HEK293 (cell line): ENCODE results near the gene DCTN2.

Source experiments
- EGR2 ChIP-seq: fragments of 450-650 bp; formaldehyde crosslinking; IDR thresholded peaks from 2 replicates; pipeline ENCODE4 v1.5.1; 2016; ENCODE audit warnings: low read depth, missing biosample characterization, missing genetic modification characterization
- GLI2 ChIP-seq: fragments of 450-650 bp; formaldehyde crosslinking; IDR thresholded peaks from 2 replicates; pipeline ENCODE4; 2017; ENCODE audit warnings: missing biosample characterization, missing genetic modification characterization, low read depth, borderline replicate concordance
- HOXD13 ChIP-seq: sonication (generic); formaldehyde crosslinking; IDR thresholded peaks from 2 replicates; pipeline ENCODE4 v1.8.0; 2022; ENCODE audit warnings: missing genetic modification reagents, borderline replicate concordance
- ZBTB17 ChIP-seq: fragments of 450-650 bp; formaldehyde crosslinking; IDR thresholded peaks from 2 replicates; pipeline ENCODE4 v1.5.1; 2016; ENCODE audit warnings: missing biosample characterization, missing genetic modification characterization
- ZBTB8A ChIP-seq: fragments of 450-650 bp; formaldehyde crosslinking; IDR thresholded peaks from 2 replicates; pipeline ENCODE4 v1.5.1; 2016; ENCODE audit warnings: missing biosample characterization, missing genetic modification characterization
- ZNF114 ChIP-seq: fragments of 450-650 bp; formaldehyde crosslinking; IDR thresholded peaks from 2 replicates; pipeline ENCODE4 v1.5.0; 2017; ENCODE audit warnings: missing biosample characterization, missing genetic modification characterization
- ZNF132 ChIP-seq: fragments of 450-650 bp; formaldehyde crosslinking; IDR thresholded peaks from 2 replicates; pipeline ENCODE4 v1.5.1; 2017; ENCODE audit warnings: missing biosample characterization, missing genetic modification characterization, borderline replicate concordance
- ZNF133 ChIP-seq: fragments of 450-650 bp; formaldehyde crosslinking; IDR thresholded peaks from 2 replicates; pipeline ENCODE4 v1.5.1; 2016; ENCODE audit warnings: missing biosample characterization, missing genetic modification characterization
- ZNF211 ChIP-seq: fragments of 450-650 bp; formaldehyde crosslinking; IDR thresholded peaks from 2 replicates; pipeline ENCODE4 v1.5.1; 2016; ENCODE audit warnings: low read depth, missing biosample characterization, missing genetic modification characterization
- ZNF302 ChIP-seq: fragments of 450-650 bp; formaldehyde crosslinking; IDR thresholded peaks from 2 replicates; pipeline ENCODE4 v1.5.1; 2016; ENCODE audit warnings: missing biosample characterization, missing genetic modification characterization, low read depth
- ZNF391 ChIP-seq: fragments of 450-650 bp; formaldehyde crosslinking; IDR thresholded peaks from 2 replicates; pipeline ENCODE4 v1.5.1; 2016; ENCODE audit warnings: low read depth, missing biosample characterization, missing genetic modification characterization, borderline replicate concordance
- ZNF426 ChIP-seq: fragments of 450-650 bp; formaldehyde crosslinking; IDR thresholded peaks from 2 replicates; pipeline ENCODE4 v1.5.1; 2017; ENCODE audit warnings: missing biosample characterization, missing genetic modification characterization, mild to moderate bottlenecking, inconsistent platforms, moderate library complexity
- ZNF510 ChIP-seq: fragments of 450-650 bp; formaldehyde crosslinking; IDR thresholded peaks from 2 replicates; pipeline ENCODE4 v1.5.1; 2018; ENCODE audit warnings: mild to moderate bottlenecking, missing genetic modification characterization, missing biosample characterization; ENCODE audit not compliant: insufficient replicate concordance
- ZNF521 ChIP-seq: fragments of 450-650 bp; formaldehyde crosslinking; IDR thresholded peaks from 2 replicates; pipeline ENCODE4 v1.5.1; 2017; ENCODE audit warnings: missing biosample characterization, mild to moderate bottlenecking, missing genetic modification characterization
- ZNF555 ChIP-seq: fragments of 450-650 bp; formaldehyde crosslinking; conservative IDR thresholded peaks from 2 replicates; pipeline ENCODE4 v1.5.1; 2017; ENCODE audit warnings: missing biosample characterization, mild to moderate bottlenecking, missing genetic modification characterization, inconsistent platforms
- ZNF585B ChIP-seq: fragments of 450-650 bp; formaldehyde crosslinking; IDR thresholded peaks from 2 replicates; pipeline ENCODE4 v1.5.1; 2016; ENCODE audit warnings: missing biosample characterization, missing genetic modification characterization
- ZNF626 ChIP-seq: fragments of 450-650 bp; sonication (Bioruptor Pico); formaldehyde crosslinking; IDR thresholded peaks from 2 replicates; pipeline ENCODE4 v1.5.1; 2018; ENCODE audit warnings: missing biosample characterization, missing genetic modification characterization, inconsistent platforms
- ZNF654 ChIP-seq: fragments of 450-650 bp; formaldehyde crosslinking; IDR thresholded peaks from 2 replicates; pipeline ENCODE4 v1.5.1; 2016; ENCODE audit warnings: low read depth, missing biosample characterization, missing genetic modification characterization
- ZNF658 ChIP-seq: fragments of 450-650 bp; formaldehyde crosslinking; IDR thresholded peaks from 2 replicates; pipeline ENCODE4; 2016; ENCODE audit warnings: missing biosample characterization, missing genetic modification characterization
- ZNF76 ChIP-seq: fragments of 450-650 bp; formaldehyde crosslinking; IDR thresholded peaks from 2 replicates; pipeline ENCODE4; 2016; ENCODE audit warnings: low read depth, missing biosample characterization, missing genetic modification characterization, borderline replicate concordance
- TF ChIP-seq, protein P1 (sequence below): fragments of 450-650 bp; formaldehyde crosslinking; optimal IDR thresholded peaks from 2 replicates; pipeline ENCODE3; 2016; ENCODE audit warnings: missing biosample characterization, mild to moderate bottlenecking, missing genetic modification characterization
- TF ChIP-seq, protein P2 (sequence below): fragments of 450-650 bp; formaldehyde crosslinking; IDR thresholded peaks from 2 replicates; pipeline ENCODE4 v1.5.1; 2016; ENCODE audit warnings: missing biosample characterization, missing genetic modification characterization
- TF ChIP-seq, protein P3 (sequence below): fragments of 450-650 bp; formaldehyde crosslinking; IDR thresholded peaks from 2 replicates; pipeline ENCODE4 v1.5.1; 2016; ENCODE audit warnings: missing biosample characterization, missing genetic modification characterization
- TF ChIP-seq, protein P4 (sequence below): fragments of 450-650 bp; formaldehyde crosslinking; IDR thresholded peaks from 2 replicates; pipeline ENCODE4 v1.5.1; 2016; ENCODE audit warnings: missing biosample characterization, missing genetic modification characterization
- TF ChIP-seq, protein P5 (sequence below): fragments of 450-650 bp; formaldehyde crosslinking; IDR thresholded peaks from 2 replicates; pipeline ENCODE4 v1.5.1; 2016; ENCODE audit warnings: missing biosample characterization, missing genetic modification characterization
- TF ChIP-seq, protein P6 (sequence below): fragments of 450-650 bp; formaldehyde crosslinking; IDR thresholded peaks from 2 replicates; pipeline ENCODE4; 2016; ENCODE audit warnings: missing biosample characterization, missing genetic modification characterization
- TF ChIP-seq, protein P7 (sequence below): fragments of 450-650 bp; formaldehyde crosslinking; IDR thresholded peaks from 2 replicates; pipeline ENCODE4 v1.5.1; 2017; ENCODE audit warnings: missing biosample characterization, missing genetic modification characterization

The DCTN2 gene

DNA sequence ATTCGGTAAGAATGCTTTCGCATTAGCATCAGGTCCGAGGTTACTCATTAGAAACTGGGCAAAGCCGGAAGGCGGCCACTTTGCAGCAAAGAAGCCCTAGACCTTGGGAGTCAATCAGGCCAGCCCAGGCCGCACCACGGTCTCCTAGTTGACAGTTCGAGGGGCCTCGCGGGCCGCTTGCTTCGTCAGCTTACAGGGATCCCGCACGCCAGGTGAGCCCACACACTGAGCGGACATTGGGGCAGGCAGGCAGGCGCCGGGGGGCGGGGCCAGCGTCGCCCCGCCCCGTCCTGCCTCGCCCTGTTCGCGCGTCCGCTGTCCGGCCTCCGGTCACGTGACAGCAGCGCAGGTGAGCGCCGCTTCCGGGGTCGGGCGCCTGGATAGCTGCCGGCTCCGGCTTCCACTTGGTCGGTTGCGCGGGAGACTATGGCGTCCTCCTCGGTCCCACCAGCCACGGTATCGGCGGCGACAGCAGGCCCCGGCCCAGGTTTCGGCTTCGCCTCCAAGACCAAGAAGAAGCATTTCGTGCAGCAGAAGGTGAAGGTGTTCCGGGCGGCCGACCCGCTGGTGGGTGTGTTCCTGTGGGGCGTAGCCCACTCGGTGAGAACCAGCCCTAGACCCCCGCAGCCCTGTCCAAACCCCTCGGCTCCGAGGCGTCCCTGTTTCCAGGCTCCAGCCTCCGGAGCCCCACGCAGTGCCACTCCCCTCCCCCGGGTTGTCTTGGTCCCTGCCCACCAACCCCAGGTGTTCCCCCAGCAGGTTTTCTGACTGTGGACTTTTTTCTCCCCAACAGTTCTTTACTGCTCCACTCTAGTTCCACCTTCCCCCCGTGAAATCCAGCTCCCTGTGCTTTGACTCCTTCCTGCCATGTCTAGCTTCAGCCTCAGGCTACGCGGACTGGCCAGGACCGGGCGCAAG, 44.1 kb upstream of the DCTN2 start, which contains the start of gene PIP4K2C (continued):
- 0 out of 2 replicates have a peak, but pooled peaks have one; percentile 54 for TF ChIP-seq ZNF391 (tag by site-specific recombination)
- no peak for TF ChIP-seq ZNF555 (tag by site-specific recombination)
- TF ChIP-seq, protein P1, sequence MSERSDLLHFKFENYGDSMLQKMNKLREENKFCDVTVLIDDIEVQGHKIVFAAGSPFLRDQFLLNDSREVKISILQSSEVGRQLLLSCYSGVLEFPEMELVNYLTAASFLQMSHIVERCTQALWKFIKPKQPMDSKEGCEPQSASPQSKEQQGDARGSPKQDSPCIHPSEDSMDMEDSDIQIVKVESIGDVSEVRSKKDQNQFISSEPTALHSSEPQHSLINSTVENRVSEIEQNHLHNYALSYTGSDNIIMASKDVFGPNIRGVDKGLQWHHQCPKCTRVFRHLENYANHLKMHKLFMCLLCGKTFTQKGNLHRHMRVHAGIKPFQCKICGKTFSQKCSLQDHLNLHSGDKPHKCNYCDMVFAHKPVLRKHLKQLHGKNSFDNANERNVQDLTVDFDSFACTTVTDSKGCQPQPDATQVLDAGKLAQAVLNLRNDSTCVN = peak; percentile 67
- no peak for TF ChIP-seq ZNF114 (tag by site-specific recombination)
- TF ChIP-seq, protein P2, sequence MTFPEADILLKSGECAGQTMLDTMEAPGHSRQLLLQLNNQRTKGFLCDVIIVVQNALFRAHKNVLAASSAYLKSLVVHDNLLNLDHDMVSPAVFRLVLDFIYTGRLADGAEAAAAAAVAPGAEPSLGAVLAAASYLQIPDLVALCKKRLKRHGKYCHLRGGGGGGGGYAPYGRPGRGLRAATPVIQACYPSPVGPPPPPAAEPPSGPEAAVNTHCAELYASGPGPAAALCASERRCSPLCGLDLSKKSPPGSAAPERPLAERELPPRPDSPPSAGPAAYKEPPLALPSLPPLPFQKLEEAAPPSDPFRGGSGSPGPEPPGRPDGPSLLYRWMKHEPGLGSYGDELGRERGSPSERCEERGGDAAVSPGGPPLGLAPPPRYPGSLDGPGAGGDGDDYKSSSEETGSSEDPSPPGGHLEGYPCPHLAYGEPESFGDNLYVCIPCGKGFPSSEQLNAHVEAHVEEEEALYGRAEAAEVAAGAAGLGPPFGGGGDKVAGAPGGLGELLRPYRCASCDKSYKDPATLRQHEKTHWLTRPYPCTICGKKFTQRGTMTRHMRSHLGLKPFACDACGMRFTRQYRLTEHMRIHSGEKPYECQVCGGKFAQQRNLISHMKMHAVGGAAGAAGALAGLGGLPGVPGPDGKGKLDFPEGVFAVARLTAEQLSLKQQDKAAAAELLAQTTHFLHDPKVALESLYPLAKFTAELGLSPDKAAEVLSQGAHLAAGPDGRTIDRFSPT (tag by site-specific recombination) = no peak
- TF ChIP-seq ZNF658 (tag by site-specific recombination) = no peak
- no peak for TF ChIP-seq ZNF654 (tag by site-specific recombination)
- TF ChIP-seq ZNF132 (tag by site-specific recombination) = no peak
- TF ChIP-seq HOXD13 (CRISPR knock-in tag) = no peak
- TF ChIP-seq EGR2 (tag by site-specific recombination) = 0 out of 2 replicates have a peak, but pooled peaks have one; percentile 24
- no peak for TF ChIP-seq ZNF211 (tag by site-specific recombination)
- TF ChIP-seq, protein P3, sequence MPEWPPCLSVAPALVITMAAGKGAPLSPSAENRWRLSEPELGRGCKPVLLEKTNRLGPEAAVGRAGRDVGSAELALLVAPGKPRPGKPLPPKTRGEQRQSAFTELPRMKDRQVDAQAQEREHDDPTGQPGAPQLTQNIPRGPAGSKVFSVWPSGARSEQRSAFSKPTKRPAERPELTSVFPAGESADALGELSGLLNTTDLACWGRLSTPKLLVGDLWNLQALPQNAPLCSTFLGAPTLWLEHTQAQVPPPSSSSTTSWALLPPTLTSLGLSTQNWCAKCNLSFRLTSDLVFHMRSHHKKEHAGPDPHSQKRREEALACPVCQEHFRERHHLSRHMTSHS = no peak
- TF ChIP-seq, protein P4, sequence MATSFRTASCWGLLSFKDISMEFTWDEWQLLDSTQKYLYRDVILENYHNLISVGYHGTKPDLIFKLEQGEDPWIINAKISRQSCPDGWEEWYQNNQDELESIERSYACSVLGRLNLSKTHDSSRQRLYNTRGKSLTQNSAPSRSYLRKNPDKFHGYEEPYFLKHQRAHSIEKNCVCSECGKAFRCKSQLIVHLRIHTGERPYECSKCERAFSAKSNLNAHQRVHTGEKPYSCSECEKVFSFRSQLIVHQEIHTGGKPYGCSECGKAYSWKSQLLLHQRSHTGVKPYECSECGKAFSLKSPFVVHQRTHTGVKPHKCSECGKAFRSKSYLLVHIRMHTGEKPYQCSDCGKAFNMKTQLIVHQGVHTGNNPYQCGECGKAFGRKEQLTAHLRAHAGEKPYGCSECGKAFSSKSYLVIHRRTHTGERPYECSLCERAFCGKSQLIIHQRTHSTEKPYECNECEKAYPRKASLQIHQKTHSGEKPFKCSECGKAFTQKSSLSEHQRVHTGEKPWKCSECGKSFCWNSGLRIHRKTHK = no peak
- no peak for TF ChIP-seq ZNF133
- no peak for TF ChIP-seq GLI2
- no peak for TF ChIP-seq ZNF585B (tag by site-specific recombination)
- TF ChIP-seq ZBTB17 = peak; percentile 59; the same call in 1 of the 2 replicates
- no peak for TF ChIP-seq ZNF302 (tag by site-specific recombination)
- TF ChIP-seq, protein P5, sequence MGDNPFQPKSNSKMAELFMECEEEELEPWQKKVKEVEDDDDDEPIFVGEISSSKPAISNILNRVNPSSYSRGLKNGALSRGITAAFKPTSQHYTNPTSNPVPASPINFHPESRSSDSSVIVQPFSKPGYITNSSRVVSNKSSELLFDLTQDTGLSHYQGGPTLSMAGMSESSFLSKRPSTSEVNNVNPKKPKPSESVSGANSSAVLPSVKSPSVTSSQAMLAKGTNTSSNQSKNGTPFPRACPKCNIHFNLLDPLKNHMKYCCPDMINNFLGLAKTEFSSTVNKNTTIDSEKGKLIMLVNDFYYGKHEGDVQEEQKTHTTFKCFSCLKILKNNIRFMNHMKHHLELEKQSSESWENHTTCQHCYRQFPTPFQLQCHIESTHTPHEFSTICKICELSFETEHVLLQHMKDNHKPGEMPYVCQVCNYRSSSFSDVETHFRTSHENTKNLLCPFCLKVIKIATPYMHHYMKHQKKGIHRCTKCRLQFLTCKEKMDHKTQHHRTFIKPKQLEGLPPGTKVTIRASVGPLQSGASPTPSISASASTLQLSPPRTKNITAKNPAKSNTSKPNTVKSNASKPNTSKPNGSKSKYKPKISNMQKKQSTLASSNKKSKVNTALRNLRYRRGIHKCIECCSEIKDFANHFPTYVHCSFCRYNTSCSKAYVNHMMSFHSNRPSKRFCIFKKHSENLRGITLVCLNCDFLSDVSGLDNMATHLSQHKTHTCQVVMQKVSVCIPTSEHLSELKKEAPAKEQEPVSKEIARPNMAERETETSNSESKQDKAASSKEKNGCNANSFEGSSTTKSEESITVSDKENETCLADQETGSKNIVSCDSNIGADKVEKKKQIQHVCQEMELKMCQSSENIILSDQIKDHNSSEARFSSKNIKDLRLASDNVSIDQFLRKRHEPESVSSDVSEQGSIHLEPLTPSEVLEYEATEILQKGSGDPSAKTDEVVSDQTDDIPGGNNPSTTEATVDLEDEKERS (tag by site-specific recombination) = no peak
- TF ChIP-seq ZNF521 = no peak
- TF ChIP-seq ZNF510 (tag by site-specific recombination) = no peak
- no peak for TF ChIP-seq ZNF626 (tag by site-specific recombination)
- TF ChIP-seq, protein P6, sequence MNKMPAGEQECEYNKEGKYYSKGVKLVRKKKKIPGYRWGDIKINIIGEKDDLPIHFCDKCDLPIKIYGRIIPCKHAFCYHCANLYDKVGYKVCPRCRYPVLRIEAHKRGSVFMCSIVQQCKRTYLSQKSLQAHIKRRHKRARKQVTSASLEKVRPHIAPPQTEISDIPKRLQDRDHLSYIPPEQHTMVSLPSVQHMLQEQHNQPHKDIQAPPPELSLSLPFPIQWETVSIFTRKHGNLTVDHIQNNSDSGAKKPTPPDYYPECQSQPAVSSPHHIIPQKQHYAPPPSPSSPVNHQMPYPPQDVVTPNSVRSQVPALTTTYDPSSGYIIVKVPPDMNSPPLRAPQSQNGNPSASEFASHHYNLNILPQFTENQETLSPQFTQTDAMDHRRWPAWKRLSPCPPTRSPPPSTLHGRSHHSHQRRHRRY (tag by site-specific recombination) = no peak
- TF ChIP-seq ZBTB8A (tag by site-specific recombination) = peak; percentile 50
- TF ChIP-seq, protein P7, sequence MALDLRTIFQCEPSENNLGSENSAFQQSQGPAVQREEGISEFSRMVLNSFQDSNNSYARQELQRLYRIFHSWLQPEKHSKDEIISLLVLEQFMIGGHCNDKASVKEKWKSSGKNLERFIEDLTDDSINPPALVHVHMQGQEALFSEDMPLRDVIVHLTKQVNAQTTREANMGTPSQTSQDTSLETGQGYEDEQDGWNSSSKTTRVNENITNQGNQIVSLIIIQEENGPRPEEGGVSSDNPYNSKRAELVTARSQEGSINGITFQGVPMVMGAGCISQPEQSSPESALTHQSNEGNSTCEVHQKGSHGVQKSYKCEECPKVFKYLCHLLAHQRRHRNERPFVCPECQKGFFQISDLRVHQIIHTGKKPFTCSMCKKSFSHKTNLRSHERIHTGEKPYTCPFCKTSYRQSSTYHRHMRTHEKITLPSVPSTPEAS (tag by site-specific recombination) = no peak
- TF ChIP-seq ZNF426 (tag by site-specific recombination) = no peak
- peak; percentile 21; the same call in 1 of the 2 replicates for TF ChIP-seq ZNF76 (tag by site-specific recombination)
